ENCODE data around the gene SRSF6.

DNA sequence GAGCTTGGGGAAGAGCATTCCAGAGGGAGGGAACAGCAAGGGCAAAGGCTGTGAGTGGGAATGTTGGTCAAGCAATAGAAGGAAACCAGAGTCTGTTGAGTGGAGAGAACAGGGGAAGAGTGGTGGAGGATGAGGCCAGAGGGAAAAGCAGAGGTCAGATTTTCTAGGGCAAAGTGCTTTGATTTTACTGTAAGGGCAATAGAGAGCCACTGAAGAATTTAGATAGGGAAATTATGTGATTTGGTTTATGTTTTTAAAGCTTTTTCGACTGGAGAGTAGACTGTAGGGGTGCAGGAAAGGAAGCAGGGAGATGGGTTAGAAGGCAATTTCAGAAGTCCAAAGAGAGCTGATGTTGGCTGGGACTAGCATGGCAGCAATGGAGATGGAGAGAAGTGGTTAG lies 54.2 kb downstream of the SRSF6 start:
- TF ChIP-seq, protein P1, sequence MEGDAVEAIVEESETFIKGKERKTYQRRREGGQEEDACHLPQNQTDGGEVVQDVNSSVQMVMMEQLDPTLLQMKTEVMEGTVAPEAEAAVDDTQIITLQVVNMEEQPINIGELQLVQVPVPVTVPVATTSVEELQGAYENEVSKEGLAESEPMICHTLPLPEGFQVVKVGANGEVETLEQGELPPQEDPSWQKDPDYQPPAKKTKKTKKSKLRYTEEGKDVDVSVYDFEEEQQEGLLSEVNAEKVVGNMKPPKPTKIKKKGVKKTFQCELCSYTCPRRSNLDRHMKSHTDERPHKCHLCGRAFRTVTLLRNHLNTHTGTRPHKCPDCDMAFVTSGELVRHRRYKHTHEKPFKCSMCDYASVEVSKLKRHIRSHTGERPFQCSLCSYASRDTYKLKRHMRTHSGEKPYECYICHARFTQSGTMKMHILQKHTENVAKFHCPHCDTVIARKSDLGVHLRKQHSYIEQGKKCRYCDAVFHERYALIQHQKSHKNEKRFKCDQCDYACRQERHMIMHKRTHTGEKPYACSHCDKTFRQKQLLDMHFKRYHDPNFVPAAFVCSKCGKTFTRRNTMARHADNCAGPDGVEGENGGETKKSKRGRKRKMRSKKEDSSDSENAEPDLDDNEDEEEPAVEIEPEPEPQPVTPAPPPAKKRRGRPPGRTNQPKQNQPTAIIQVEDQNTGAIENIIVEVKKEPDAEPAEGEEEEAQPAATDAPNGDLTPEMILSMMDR (IDR thresholded peaks at IDR 0.05; ENCODE audit: insufficient read depth, low read length, poor library complexity, severe bottlenecking) = no peak
- TF ChIP-seq EZH2phosphoT487 (conservative IDR thresholded peaks at IDR 0.05; ENCODE audit: low read length) = no peak
